ENCODE results near the gene A2M.

Gene A2M

DNA sequence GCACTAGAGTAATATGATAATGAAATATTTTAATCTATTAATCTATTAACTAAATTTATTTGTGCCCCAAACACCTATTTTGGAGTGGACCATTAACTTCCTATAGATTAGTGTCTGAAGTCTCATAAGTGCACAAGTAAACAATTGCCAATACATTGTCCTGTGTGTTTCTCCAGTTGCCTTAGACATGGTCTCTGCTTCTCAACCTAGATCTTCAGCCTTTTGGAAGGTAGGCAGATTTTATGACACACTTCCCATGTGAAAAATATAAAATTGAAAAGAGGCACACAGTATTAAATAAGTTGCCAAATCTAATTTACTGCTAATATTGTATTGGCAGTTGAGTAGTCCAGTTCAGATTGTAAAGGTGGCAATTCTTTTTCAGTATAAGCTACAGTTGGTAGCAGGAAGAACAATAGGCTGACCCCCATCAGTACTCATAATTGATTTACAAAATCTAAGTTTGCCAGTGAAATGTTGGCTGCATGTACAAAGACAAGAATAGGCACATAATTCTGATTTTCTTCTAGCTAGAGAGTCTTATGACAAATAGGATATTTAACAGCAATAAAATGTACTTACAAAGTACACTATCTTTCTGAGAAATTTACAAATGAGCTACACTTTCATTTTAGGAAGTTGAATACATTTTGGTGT, 10.8 kb downstream of the A2M start:
- POLR2A ChIA-PET = no interaction called here
- CTCF ChIA-PET = interaction anchor here (0.6 kb wide), 1 partner anchor 9 kb away, joined by 4 read pairs; no protein-coding TSS in a partner anchor
- no peak for TF ChIP-seq NFRKB (IDR thresholded peaks at IDR 0.05)
- TF ChIP-seq FOXA1 (IDR thresholded peaks at IDR 0.05) = no peak
- TF ChIP-seq ARNT (IDR thresholded peaks at IDR 0.05) = no peak
- no peak for TF ChIP-seq FOXM1 (IDR thresholded peaks at IDR 0.05; ENCODE audit: borderline replicate concordance)
- TF ChIP-seq, protein P1, sequence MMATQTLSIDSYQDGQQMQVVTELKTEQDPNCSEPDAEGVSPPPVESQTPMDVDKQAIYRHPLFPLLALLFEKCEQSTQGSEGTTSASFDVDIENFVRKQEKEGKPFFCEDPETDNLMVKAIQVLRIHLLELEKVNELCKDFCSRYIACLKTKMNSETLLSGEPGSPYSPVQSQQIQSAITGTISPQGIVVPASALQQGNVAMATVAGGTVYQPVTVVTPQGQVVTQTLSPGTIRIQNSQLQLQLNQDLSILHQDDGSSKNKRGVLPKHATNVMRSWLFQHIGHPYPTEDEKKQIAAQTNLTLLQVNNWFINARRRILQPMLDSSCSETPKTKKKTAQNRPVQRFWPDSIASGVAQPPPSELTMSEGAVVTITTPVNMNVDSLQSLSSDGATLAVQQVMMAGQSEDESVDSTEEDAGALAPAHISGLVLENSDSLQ (IDR thresholded peaks at IDR 0.05) = no peak
- TF ChIP-seq FOXK2 (IDR thresholded peaks at IDR 0.05) = no peak
- no peak for TF ChIP-seq BHLHE40 (IDR thresholded peaks at IDR 0.05; ENCODE audit: borderline replicate concordance)
- no peak for TF ChIP-seq ELF4 (IDR thresholded peaks at IDR 0.05)
- DNase-seq (ENCODE audit: extremely low spot score) = no peak

DNA sequence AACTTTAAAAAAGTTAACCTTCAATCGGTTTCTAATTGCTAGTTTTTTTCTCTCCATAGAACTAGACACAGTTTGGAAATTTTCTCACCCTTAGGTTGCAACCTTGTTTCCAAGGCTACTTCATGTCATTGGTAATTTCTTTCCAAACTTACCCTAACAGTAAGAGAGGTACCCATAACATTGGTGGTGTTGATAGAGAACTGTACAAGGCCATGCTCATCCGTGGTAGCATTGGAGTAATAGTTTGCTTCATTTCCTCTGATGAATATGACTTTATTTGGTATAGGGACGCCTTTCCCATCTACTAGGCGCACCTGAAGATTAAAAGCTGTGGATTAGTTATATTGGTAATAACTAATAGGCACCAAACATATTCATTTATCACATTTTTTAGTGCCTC, 11.6 kb downstream of the A2M start:
- DNase-seq (ENCODE audit: extremely low spot score) = no peak
- POLR2A ChIA-PET = no interaction called here
- TF ChIP-seq SP1 (IDR thresholded peaks at IDR 0.05) (no peak), ARNT (IDR thresholded peaks at IDR 0.05) (no peak), SUZ12 (IDR thresholded peaks at IDR 0.05) (no peak), HDGF (IDR thresholded peaks at IDR 0.05; ENCODE audit: borderline replicate concordance) (no peak), FOXA1 (IDR thresholded peaks at IDR 0.05) (no peak), BHLHE40 (IDR thresholded peaks at IDR 0.05; ENCODE audit: borderline replicate concordance) (no peak), TARDBP (IDR thresholded peaks at IDR 0.05) (no peak)
- CTCF ChIA-PET = interaction anchor here (0.6 kb wide), 1 partner anchor 8 kb away, joined by 4 read pairs; no protein-coding TSS in a partner anchor

DNA sequence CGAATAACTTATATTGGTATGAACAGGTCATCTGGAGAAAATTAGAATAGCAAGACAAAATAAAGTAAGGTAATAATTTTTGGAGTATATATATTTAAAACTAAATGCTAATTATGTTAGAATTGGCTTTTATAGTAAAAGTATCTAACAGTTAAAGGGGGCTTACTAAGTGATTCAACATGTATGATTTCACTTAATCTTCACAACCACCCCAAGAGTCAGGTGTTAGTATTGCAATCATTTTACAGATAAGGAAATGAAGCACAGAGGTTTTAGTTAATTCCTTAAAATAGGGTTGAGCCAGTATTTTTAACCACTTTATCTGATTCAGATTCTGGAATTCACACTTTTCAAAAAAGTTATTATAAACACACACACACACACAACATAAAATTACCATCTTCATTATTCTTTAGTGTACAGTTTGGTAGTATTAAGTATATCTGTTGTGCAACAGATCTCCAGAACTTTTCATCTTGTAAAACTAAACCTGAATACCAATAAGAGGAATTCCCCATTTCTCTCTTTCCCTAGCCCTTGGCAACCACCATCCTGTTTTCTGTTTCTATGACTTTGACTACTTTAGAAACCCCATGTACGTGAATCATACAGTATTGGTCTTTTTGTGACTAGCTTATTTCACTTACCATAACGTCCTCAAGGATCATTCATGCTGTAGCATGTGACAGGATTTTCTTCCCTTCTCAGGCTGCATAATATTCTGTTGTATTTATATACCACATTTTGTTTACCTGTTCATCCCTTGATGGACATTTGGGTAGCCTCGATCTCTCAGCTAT, 12.5 kb downstream of the A2M start:
- CTCF ChIA-PET = no interaction called here
- POLR2A ChIA-PET = no interaction called here
- no peak for TF ChIP-seq LEF1 (IDR thresholded peaks at IDR 0.05; ENCODE audit: borderline replicate concordance)
- TF ChIP-seq TARDBP (IDR thresholded peaks at IDR 0.05) = no peak
- TF ChIP-seq NFRKB (IDR thresholded peaks at IDR 0.05) = no peak
- no peak for TF ChIP-seq HDGF (IDR thresholded peaks at IDR 0.05; ENCODE audit: borderline replicate concordance)
- TF ChIP-seq FOXA1 (IDR thresholded peaks at IDR 0.05) = no peak
- TF ChIP-seq, protein P1 (IDR thresholded peaks at IDR 0.05) = no peak
- no peak for TF ChIP-seq SP1 (IDR thresholded peaks at IDR 0.05)
- TF ChIP-seq ELF4 (IDR thresholded peaks at IDR 0.05) = no peak
- TF ChIP-seq CTBP1 (IDR thresholded peaks at IDR 0.05; ENCODE audit: borderline replicate concordance) = no peak
- DNase-seq (ENCODE audit: extremely low spot score) = no peak

DNA sequence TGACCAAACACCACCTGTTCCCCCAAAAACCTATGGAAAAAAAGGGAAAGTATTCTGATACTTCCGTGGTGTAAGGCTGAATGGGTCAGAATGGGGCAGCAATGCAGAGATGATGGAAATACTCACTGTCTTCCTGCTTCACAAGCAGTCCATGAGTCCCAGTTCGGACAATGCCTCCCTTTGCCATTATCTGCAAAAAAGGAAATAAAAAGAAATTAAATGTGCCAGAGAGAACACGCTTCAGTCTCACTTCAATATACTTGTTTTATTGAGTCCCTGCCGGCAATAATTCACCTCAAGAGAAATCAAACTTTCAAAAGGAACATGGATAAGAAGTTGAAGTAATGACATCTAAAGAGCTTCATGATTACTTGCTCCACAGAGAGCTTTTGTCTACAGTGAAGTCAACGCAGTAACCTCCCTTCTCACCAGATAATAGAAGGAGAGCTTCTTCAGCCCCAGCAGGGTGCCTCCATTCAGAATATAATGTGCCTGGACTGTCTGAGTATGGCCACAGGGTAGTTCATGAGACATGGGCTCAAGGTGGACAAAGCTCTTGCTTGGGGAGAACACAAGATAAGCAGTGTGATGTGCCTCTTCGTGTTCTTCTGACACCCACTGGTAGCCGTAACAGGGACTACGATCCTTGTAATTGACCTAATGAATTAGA, 14.6 kb downstream of the A2M start:
- CTCF ChIA-PET = interaction anchor here (0.9 kb wide), 1 partner anchor 52 kb away, joined by 5 read pairs; no protein-coding TSS in a partner anchor
- no peak for DNase-seq (ENCODE audit: extremely low spot score)
- POLR2A ChIA-PET = no interaction called here
- no peak for TF ChIP-seq TARDBP (IDR thresholded peaks at IDR 0.05)
- no peak for TF ChIP-seq NFRKB (IDR thresholded peaks at IDR 0.05)
- no peak for TF ChIP-seq BHLHE40 (IDR thresholded peaks at IDR 0.05; ENCODE audit: borderline replicate concordance)
- TF ChIP-seq LEF1 (IDR thresholded peaks at IDR 0.05; ENCODE audit: borderline replicate concordance) = no peak
- TF ChIP-seq ARNT (IDR thresholded peaks at IDR 0.05) = no peak
- no peak for TF ChIP-seq FOXK2 (IDR thresholded peaks at IDR 0.05)
- TF ChIP-seq ELF4 (IDR thresholded peaks at IDR 0.05) = no peak
- TF ChIP-seq CTBP1 (IDR thresholded peaks at IDR 0.05; ENCODE audit: borderline replicate concordance) = no peak
- no peak for TF ChIP-seq HDGF (IDR thresholded peaks at IDR 0.05; ENCODE audit: borderline replicate concordance)
- TF ChIP-seq, protein P1 (IDR thresholded peaks at IDR 0.05) = no peak
- TF ChIP-seq ZNF384 (IDR thresholded peaks at IDR 0.05) = no peak
- TF ChIP-seq L3MBTL2 (conservative IDR thresholded peaks at IDR 0.05) = no peak
- TF ChIP-seq FOXM1 (IDR thresholded peaks at IDR 0.05; ENCODE audit: borderline replicate concordance) = no peak
- TF ChIP-seq FOXA1 (IDR thresholded peaks at IDR 0.05) = no peak
- TF ChIP-seq SP1 (IDR thresholded peaks at IDR 0.05) = no peak
- no peak for TF ChIP-seq SUZ12 (IDR thresholded peaks at IDR 0.05)

DNA sequence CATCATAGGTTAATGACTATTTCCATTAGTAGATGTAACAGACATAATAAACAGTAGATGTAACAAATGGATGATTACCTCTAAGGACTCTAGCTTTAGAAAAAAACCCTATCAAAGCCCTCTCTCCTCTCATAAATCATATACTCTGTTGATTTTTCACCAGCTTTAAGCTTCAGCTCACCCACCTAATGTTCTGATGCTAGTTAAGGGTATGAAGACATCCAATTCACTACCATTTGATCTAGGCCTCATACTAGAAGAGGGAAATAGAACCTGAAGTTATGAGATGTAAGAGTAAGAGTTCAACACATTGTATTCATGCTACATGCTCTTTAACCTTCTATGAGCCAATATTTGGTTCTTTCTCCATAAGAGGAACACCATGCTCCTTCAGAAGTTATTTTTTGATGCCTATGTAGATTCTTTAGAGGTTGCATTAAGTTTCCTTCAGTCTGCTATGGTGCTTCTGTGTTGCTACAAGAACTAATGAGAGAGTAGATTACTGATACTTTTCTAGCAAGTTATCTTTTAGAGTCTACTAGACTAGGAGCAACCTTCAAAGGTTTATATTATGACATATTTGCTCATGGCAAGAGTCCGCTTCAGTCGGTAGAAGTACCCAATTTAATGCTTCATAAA, 16.0 kb downstream of the A2M start:
- ChIA-PET CTCF (no interaction called here), POLR2A (no interaction called here)
- DNase-seq (ENCODE audit: extremely low spot score) = no peak
- TF ChIP-seq CTBP1 (IDR thresholded peaks at IDR 0.05; ENCODE audit: borderline replicate concordance) = no peak
- no peak for TF ChIP-seq ELF4 (IDR thresholded peaks at IDR 0.05)
- TF ChIP-seq BHLHE40 (IDR thresholded peaks at IDR 0.05; ENCODE audit: borderline replicate concordance) = no peak
- no peak for TF ChIP-seq FOXM1 (IDR thresholded peaks at IDR 0.05; ENCODE audit: borderline replicate concordance)
- no peak for TF ChIP-seq SP1 (IDR thresholded peaks at IDR 0.05)

Data from HEK293T (cell line).